Testis (tissue), 2 donors: ENCODE measurements around the gene CD44.

Source experiments
- POLR2A ChIP-seq: fragments of 450-650 bp; IDR thresholded peaks from one replicate; pipeline ENCODE4 v1.6.1; 2017; ENCODE audit warnings: antibody characterized with exemption, mild to moderate bottlenecking, moderate library complexity
- TF ChIP-seq, protein P1 (sequence below), 3 experiments: fragments of 450-650 bp in 2 of 3; fragments of 200-600 bp in 1 of 3; sonication (generic) in 1 of 3; IDR thresholded peaks; one replicate each; pipeline ENCODE4 v1.5.1; 2016 to 2019; ENCODE audit warnings: antibody characterized with exemption in 3 of 3, mild to moderate bottlenecking in 2 of 3, moderate library complexity in 1 of 3

DNA sequence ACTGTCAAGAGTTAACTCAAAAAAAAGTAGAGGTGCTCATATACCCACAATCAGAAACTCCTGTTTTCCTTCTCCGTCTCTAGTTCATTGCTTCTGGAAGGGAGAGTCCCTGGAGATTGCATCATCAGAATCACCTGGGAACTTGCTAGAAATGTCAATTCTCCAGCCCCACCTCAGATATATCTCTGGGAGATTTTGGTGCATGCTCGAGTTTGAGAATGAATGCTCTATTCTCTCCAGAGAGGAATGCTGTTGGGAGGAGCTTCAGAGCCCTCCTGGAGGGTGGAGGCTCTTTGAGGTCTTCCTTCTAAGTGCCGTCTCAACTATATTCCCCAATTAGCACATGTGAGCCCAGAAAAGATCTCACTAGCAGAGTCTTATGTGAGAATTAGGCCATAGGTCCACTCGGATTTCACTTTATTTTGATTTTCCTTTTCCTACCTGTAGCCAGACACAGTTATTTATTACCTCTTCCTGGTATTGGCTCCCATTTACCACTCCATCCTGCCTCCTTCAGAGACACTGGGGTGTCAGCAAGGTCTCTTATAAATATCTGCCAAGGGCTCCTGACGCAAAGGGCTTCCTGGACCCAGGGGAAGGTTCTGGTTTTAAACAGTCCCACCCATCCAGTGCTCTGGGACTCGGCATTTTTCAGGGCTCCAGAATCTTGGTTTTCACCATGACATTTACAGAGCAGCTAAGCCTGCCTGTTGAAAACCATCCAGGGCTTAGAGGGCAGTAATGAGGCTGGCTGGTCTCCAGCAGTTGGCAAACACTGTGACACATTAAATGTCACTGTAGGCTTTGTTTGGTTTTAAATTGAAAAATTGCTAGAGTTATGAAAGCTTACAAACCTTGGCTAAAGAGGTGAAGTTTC is 136.2 kb downstream of the CD44 start:
- no peak for TF ChIP-seq POLR2A
- TF ChIP-seq, protein P1, sequence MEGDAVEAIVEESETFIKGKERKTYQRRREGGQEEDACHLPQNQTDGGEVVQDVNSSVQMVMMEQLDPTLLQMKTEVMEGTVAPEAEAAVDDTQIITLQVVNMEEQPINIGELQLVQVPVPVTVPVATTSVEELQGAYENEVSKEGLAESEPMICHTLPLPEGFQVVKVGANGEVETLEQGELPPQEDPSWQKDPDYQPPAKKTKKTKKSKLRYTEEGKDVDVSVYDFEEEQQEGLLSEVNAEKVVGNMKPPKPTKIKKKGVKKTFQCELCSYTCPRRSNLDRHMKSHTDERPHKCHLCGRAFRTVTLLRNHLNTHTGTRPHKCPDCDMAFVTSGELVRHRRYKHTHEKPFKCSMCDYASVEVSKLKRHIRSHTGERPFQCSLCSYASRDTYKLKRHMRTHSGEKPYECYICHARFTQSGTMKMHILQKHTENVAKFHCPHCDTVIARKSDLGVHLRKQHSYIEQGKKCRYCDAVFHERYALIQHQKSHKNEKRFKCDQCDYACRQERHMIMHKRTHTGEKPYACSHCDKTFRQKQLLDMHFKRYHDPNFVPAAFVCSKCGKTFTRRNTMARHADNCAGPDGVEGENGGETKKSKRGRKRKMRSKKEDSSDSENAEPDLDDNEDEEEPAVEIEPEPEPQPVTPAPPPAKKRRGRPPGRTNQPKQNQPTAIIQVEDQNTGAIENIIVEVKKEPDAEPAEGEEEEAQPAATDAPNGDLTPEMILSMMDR (IDR thresholded peaks at IDR 0.05) = no peak
